ENCODE results near the gene GRIK4.

Gene GRIK4

DNA sequence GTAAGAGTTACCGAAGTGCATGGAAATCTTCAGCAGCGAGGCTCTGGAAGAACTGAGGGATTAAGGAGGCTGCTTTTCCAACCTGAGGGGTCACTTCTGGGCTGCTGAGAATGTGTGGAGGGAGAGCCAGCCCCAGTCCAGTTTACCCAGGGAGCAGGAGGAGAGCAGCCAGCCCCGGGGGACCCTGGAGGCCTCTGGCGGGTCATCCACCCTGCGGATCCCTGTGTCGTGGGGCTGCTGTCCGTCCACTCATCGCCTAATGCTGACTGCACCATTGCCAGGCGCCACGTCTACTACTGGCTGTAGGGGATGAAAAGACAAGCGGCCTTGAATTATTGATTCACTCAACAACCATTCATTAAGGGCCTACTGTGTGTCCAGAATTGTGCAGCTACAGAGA is 283.6 kb downstream of the GRIK4 start:
- no peak for DNase-seq

DNA sequence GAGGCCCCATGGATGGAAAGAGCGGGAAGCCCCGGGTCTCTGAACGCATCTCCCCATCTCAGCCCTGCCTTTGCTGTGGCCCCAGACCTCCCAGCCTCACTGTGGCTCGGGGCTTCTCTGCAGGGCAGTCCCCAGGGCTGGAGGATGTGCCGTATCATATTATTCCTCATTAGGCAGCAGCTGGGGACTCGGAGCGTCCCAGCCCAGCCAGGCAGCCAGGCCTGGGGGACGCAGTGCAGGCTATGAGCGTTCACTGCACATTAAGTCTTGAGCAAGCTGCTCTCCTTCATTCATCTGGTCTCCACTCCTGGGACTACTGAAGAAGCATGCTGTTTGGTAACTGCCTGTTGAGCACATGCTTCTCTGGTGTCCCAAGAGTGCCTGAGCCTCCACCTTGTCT is 285.6 kb downstream of the GRIK4 start:
- no peak for DNase-seq

DNA sequence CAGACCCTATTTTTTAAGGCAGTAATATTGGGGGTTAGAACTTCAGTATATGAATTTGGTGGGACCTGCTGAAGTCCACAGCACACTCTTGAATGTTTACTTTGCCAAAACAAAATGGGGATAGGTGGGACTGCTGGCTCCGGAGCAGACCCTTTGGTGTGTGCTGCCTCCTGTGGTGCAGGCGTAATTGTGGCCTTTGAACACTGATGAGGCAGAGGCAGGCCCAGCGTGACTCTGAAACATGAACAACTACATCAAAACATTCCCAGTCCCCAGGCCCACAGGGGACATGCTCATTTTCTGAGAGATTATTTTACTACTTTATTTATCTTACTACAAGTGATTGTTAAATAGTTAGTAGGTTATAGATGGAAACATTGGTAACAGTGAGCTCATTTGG is 287.3 kb downstream of the GRIK4 start:
- no peak for DNase-seq

DNA sequence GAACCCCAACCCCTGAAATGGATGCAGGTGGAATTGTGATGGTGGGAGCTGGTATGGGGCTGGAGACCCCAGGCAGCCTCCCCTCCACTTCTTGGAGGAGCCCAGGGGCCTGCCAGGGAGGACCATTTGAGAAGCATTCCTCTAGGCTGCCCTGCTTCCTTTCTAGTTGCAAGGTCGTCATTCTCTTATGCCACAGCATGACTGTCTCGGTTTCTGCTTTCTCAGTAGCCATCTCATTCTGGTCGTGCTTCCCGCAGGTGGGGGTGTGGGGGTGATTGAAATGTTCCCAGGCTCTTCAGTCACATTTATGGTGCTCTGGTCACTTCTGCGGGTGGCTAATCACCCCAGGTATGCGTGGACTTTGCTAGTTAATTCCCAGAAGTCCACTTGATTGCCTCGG is 288.7 kb downstream of the GRIK4 start:
- DNase-seq = no peak

DNA sequence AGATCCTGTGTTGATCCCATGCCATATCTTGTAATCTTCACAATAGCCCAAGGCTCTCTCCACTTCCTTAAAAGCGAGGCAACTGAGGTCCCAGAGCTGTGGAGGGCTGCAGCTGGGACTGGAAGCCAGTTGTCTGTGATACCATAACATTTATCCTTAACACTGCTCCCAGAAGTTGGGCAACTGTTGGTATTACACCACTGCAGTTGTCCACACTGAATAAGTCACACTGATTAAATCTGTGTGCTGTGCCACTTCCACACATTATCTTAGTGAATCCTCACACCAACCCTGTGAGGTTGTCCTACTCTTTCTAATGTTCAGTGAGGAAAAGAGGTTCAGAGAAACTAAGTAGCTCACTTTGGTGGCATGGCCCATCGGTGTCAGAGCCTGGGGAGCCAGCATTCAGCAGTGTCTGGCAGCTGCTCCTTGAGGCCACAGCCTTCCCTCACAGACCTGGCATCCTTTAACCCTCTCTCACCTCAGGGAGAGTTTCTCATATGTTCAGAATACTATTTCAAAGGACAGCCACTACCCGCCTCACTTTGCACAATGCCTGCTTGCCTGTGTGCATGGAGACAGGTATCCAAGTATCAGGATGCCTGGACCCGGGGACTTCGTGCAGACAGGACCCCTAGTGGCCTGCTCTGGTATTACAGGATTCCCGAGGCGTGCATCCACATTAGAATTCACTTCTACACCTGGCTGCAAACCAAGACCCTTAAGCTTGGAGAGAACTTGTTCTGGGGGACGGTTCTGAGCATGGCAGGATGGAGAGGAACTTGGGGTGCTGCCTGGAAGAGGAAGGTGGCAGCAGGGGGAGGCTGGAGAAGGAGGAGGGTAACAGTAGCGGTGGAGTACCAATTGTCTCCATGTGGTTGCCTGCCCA is 290.5 kb downstream of the GRIK4 start:
- DNase-seq = peak; percentile 38

DNA sequence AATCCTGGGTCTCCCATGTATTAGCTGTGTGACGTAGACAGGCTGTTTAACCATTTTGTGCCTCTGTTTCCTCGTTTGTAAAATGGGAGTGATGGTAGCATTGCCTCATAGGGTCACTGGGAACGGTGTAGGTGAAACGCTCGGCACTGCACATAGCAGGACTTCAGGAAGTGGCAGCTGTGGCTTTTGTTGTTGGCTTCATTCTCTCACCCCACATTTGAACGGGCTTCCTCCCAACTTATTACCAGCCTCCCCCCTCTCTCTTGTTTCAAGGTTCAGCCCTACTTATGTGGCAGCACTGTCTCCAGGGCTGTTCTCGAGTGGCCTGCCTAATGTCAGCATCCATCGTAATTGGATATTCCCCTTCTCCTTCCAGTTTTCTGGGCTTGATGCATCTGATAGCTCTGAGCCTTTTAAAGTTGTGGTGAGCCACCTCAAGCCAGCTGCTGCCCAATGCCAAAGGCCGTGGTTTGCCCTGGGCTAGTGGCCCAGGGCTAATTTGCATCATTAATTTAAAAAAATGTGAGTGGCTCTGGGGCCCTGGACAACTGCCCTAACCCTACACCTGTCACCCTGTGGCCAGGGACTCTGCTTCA is 294.5 kb downstream of the GRIK4 start:
- DNase-seq = no peak

DNA sequence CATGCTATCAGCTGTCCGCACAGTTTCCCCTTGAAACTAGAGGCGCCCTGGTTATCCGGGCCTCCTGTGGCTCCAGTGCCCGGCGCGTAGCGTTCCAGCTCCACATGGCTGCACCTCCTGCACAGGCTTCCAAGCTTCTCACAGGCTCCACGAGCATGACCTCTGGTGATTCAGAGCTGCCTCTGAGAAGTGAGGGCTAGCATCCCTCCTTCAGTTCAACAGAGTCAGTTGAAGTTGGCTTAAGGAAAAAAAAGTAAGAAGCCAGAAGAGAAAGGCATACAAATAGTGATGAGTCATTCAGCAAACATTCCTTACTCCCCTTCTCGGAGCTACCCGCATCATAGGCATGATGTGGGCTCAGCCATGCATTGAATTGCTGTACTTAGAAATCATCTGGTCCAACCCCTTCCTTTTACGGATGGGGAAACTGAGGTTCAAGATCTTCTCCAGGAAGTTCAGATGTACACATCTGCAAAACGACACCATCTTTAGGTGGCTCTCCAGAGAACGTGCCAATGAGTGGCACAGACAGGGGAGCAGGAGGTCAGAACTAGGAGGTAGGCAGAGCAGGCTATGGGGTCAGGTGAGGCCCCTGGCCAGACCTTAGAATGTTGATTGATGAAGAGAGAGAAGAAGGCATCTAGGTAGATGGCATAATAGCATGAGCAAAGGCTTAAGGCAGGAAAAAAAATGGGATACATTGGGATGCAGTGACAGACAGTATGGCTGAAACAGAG is 296.0 kb downstream of the GRIK4 start:
- no peak for DNase-seq

DNA sequence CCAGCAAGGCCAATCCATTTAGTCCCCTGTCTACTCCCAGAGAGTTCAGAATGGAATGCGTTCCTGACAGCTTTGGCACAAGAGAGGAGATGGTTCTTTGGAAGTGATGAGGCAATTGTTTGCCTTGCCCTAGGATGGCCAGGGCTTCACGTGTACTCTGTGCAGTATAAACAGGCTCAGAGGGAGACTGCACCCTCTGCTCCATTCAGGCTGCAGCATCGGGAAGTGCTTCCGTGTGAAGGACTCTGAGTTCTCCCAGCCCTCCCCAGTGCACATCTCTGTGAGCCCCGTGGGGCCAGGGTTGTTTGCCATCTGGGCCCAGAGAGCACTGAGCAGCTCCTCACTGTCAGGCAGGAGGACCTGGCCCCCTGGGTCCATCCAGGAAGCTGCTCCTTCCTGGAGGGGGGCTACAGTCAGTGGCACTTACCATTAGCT is 297.1 kb downstream of the GRIK4 start:
- no peak for DNase-seq

DNA sequence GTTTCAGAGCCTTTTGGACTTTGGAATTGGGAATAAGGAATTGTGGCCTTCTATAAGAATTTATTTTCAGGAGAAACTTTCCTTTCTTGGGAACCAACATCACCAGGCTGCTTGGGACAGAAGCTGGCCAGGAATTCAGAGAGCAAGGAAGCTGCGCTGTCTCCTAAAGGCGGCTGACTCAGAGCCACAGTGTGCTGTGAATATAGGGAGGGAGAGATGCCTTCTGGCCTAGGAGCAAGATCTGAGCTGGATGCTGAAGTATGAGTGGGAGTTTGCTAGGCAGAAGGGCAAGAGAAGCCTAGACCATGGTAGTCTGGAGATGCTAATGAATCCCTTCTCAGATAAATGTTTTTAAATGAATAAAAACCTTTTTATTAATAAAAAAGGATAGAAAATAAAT is 298.7 kb downstream of the GRIK4 start:
- no peak for DNase-seq

DNA sequence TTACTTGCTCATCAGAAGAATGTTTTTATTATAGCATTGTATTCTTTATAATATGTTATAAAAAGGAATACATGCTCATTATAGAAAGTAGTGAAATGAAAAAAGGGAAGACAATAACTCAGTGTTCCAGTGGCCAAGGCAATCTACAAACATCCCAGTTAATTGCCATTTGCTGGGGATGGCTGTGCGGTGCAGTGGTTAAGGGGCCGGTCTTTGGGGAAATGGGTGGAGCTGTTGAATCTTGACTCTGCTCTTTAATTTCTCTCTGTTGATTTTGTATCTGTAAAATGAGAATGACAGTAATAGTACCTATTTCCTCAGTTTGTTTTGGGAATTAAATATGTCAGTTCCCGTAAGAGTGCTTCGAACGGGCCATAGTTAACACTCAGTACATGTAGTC is 299.7 kb downstream of the GRIK4 start:
- DNase-seq = no peak

DNA sequence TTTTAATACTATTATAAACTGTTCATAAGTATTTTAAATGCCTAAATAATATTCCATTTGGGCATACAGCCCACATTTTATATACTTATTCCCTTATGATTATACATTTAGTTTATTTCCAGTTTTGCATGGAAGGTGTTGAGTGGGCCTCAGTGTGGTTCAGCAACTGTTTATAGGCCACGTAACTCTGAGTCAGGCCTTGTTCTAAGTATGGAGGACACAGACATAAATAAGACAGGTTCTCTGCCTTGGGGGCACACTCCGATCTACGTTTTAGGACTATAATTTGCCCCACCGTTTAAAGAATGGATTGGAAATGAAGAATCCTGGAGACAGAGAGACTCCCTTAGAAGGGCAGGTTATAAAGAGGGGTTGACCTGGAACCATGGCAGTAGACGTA is 300.2 kb downstream of the GRIK4 start:
- DNase-seq = no peak

DNA sequence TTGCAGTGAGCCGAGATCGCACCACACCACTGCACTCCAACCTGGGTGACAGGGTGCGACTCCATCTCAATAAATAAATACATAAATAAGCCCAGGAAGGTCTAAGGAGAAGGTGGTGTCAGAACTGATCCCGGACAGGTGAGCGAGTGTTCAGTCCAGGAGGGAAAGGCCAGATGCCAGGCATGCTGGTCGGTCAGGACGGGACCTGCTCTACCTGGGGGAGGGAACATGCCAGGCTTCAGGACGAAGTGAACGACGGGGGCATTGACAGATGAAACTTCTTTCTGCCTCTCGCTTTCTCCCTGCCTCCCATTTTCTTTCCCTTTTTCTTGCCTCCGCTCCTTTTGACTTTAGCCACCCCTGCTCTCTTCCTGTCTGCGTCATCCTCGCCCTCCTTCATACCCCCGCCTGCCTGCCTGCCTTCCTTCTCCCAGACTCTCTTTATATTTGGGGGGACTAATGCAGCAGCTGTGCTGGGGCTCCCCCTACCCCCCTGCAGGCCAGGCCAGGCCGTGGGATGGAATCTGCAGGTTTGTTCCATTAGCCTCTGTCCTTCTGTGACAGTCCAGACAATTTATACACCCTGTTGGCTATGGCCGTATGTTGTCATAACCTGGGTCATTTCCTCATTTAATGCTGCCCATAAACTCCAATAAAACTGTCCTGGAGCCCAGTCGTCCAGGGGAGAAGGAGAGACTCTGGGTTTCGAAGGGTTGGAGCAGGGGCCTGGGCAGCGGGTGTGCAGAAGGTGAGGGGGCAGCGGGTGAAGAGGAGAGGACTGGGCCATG is 303.2 kb downstream of the GRIK4 start:
- DNase-seq = no peak

DNA sequence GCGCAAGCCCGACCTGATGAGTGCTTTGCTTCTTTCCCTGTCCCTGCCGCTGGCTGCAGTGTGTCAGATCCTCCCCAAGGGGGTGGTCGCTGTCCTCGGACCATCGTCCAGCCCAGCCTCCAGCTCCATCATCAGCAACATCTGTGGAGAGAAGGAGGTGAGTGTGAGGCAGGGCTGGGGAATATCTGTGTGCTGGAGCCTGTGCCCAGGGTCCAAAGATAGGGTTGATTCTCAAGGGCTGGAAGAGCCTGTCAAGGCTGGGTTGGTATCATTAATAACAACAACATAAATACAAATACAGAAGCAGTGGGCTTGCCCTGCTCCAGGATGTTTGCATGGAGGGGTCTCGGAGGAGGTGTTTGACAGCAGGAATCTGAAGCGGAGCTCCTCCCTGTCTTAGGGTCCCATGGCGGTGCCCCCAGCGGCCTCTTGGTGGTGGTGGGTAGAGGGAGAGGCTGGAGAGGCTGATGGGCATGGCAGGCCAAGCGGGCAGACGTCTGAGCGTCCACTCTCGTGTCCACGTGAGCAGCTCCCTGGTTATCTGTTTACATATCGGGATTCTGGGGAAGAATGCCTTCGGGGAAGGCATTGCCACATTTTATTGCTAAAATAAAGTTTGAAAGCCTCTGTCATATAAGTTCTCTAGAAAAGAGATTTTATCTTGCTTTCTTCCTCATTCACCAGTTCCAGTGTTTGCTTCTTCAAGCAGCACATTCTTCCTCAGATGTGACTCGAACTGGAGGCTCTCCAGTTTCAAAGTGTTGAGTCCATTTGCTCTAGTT is 304.0 kb downstream of the GRIK4 start:
- no peak for DNase-seq

DNA sequence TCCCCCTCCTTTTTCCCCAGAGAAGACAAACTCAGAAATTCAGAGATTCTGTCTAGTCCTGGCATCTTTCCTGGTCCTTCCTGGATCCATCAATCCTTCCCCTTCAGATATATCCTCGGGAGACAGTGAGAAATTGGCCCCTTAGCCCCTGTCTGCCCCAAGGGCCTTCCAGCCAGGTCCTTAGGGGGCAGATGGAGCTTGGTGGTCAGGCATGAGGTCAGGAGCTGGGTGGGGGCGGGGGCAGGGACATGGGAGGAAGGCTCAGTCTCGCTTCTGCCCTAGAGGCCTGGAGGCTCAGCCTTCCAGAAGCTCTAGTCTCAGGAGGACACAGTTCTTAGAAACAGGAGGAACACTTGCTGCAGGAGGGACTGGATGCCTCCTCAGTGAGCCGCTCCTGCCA is 304.6 kb downstream of the GRIK4 start:
- no peak for DNase-seq

DNA sequence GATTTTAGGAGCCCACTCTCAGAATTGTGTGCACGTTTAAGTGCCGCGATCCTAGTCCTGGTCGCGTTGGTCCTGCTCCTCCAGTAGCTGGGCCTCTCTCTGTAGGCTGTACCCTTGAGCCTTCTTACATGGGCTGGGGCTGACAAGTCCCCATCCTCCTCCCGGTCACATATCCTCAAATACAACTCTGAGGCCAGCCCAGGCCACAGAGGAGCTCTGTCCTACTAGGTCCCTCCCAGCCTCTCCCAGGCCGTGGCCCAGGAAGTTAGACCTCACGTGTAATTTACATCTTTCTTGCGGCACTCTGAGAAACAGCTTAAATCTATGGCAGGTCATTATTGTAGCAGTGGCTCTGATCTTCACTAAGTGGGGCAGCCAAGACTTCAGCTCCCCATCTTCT is 305.2 kb downstream of the GRIK4 start:
- no peak for DNase-seq

DNA sequence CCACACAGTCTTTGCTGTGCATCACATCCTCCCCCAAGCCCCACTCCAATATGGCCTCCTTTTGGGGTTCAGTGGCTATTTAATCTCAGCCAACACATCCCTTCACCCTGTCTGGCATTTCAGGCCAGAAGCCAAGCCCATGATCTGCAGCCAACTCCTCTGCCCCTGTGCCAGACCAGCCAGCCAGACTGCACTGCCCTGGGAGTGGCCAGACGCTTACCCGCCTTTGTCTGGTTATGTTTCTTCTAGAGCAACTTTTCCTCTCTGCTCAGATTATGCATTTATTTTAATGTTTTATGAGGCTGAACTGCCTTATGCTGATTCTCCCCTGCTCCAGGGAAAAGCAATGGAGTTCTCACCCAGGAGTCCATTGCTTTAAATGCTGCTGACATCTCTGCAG is 305.6 kb downstream of the GRIK4 start:
- DNase-seq = no peak

DNA sequence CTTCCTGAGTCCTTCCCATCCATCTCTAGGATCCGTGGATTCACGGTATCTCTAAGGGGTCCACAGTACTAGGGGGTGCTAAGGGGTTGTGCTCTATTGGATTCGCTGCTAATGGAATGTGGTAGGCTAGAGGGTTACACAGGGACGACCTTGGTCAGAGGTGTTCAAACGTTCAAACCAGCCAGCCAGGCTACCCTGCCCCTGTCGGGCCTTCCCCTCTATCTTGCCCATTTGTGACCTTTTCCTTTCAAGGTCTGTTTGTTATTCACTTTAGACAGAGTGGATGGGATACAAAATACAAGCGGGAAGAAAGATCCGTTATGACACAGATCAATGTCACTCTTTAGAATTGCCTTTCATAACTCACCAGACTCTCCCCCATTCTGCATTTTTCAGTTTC is 306.5 kb downstream of the GRIK4 start:
- DNase-seq = no peak

DNA sequence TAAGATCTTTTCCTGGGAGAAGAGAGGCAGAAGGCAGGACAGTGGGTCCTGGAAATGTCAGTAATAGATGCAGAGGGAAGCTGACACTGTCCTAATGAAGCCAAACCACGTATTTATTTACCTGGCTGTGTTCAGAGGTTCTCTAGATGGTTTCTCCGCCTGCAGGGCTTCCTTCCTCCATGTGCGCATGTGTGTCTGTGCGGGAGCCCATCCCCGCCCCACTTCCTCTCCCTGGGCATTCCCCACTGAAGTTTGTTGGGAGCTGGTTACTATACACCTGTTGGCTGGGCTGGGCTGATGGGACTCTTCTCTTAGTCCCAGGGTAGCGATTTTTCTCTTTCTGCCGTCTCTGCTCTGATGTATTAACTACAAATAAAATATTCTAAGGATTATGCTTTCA is 307.5 kb downstream of the GRIK4 start:
- no peak for DNase-seq

DNA sequence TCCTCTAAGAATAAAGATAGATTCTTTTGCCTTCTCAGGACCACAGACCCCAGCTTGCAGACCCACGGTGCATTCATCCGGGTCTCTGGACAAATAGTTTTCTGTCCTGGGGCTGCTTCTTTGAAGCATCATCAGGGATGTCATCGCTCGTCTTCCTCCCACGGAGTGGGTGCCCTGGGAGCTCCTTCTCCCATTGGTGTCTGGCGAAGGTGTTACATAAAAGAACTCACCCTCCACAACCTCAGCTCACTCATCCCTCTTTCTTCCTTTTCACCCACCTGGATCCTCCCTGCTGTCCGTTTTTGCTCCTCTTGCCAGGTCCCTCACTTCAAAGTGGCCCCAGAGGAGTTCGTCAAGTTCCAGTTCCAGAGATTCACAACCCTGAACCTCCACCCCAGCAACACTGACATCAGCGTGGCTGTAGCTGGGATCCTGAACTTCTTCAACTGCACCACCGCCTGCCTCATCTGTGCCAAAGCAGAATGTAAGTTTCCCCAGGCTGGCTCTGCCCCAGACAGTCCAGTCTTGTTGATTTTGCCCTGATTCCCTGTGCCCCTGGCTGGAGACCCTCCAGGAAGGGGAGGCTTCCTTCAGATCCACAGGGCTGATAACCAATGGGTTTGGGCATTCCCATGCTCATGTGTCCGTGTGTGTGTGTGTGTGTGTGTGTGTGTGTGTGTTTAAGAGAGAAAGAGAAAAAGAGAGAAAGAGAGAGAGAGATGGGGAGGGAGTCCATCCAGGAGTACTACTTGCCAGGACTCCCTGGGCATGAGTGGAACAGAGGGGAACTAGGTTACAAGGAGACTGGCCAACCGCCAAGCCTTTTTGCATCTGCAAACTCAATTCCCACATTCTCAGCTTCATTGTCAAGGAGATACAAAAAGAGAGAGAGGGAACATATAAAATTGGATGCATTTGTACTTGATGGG is 308.2 kb downstream of the GRIK4 start:
- no peak for DNase-seq

DNA sequence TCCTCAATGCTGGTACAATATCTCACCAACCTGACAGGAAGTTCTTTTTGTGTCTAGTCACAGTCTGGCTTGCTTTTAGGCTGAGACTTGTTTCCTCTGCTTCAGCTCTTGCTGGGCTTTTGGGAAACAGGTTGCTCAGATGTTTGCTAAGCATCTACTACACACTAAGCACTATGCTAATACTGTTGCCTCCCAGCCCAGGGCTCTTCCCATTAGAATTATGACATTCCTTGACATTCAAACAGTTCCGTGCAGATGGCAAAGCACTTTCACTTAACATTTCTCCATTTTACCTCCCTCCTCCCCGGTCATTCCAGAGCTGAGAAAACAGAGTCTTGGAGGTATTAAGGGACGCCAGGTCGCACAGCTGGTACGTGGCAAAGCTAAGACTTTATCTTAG is 311.6 kb downstream of the GRIK4 start:
- no peak for DNase-seq

DNA sequence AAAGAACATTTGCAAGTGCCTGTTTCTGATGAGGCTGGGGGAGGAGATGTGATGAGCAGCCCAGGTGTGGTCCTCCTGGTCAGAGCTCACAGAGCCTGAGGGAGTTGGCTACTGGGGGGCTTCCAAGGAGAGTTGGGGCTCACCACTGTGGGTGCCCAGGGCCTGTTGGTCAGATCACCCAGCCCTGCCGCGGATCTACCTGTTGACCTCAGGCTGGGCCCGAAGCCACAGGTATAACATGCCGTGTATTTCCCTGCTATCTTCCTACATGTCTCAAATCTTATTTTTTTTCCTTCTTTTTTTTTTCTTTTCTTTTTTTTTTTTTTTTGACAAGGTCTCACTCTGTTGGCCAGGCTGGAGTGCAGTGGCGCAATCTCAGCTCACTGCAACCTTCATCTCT is 312.7 kb downstream of the GRIK4 start:
- DNase-seq = no peak

Measured in NCI-H748 treated with DMSO at 0.1 percent for 48 hours (cell line).